ENCODE data around the gene ADAMTSL5. TPM values are rescaled to one million over a fixed set of nuclear protein-coding genes. Genes with fewer than 3 reads are reported as not detected.
A peak's percentile ranks its signal among the peaks of the same experiment; 100 is the strongest.
"Not testable (repeated sequence)": the region's sequence is repeated elsewhere in the genome, so short reads cannot be mapped to it uniquely, and the experiment has no call there.

ADAMTSL5 gene
- total RNA-seq, 1 donor from 2014 or later, result 6.4 TPM

DNA sequence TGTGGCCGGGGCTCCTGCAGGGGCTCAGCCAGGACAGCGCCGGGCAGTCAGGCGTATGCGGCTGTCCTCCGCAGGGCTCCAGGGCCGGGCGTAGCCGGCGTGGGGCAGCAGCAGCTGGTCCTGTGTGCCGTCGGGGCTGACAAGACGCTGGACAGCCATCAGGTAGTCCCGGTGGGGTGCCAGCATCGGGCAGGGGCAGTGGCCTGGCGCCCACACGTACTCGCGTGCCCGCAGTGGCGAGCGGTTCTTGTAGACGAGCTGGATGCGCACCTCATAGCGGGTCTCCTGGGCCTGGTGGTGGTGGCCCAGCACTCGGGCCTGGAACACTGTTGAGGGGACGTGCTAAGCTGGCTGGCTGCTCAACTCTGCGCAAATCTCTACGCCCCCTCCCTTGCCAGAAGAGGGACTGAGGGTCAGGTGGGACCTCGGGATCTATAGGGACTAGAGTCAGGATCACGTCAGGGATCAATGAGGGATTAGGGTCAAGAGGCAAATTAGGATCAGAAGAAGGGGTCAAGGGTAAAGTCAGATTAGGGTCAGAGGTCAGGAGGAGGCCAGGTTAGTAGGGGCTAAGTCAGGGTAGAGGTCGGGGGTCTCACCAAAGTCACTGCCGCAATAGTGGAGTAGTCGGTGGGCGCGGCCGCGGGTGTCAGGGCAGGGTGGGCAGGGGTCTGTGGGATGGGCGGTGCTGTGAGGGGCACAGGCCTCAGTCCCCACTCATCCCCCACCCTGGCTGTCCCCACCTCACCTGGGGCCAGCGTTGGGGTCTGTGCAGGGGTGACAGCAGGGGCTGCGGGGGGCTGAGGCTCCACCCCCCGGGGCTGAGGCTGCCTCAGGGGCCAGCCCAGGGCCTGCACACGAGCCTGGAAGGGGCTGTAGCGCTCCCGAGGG, 6.6 kb downstream of the ADAMTSL5 start:
- H3K9me3 Mint-ChIP-seq, result no peaks in the 10 kb centered on the region
- peaks cover 3% of the 10 kb centered on the region for H3K36me3 Mint-ChIP-seq (ENCODE audit: low read depth)
- peaks cover 6% of the 10 kb centered on the region for H3K27me3 Mint-ChIP-seq (ENCODE audit: low read depth)
- intact Hi-C loops (cut with micrococcal nuclease), result no loop called here
- peaks cover 12% of the 10 kb centered on the region for H3K4me1 Mint-ChIP-seq (ENCODE audit: low read depth)
- no peak overlapping the region for H3K27ac Mint-ChIP-seq
- no peak overlapping the region for H3K4me3 Mint-ChIP-seq (ENCODE audit: low read depth)
- DNase-seq (ENCODE audit: low spot score), result no peak

DNA sequence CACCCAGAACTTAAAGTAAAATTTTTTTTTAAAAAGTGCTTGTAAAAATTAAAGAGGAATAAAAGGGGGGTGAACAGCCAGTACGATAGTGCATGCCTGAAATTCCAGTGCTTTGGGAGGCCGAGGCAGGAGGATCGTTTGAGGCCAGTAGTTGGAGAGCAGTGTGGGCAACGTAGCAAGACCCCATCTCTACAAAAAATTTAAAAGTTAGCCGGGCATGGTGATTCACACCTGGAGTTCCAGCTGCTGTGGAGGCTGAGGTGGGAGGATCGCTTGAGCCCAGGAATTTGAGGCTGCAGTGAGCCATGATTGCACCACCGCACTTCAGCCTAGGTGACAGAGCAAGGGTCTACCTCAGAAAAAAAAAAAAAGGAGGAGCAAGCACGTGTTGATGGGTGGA, 7.8 kb downstream of the ADAMTSL5 start:
- H3K4me1 Mint-ChIP-seq (ENCODE audit: low read depth), result peaks cover 11% of the 10 kb centered on the region
- DNase-seq (ENCODE audit: low spot score), result no peak
- intact Hi-C loops (cut with micrococcal nuclease), result no loop called here
- H3K9me3 Mint-ChIP-seq, result no peaks in the 10 kb centered on the region
- H3K4me3 Mint-ChIP-seq (ENCODE audit: low read depth), result no peak overlapping the region
- H3K27me3 Mint-ChIP-seq (ENCODE audit: low read depth), result peaks cover 5% of the 10 kb centered on the region
- peaks cover 3% of the 10 kb centered on the region for H3K36me3 Mint-ChIP-seq (ENCODE audit: low read depth)
- H3K27ac Mint-ChIP-seq, result no peak overlapping the region

DNA sequence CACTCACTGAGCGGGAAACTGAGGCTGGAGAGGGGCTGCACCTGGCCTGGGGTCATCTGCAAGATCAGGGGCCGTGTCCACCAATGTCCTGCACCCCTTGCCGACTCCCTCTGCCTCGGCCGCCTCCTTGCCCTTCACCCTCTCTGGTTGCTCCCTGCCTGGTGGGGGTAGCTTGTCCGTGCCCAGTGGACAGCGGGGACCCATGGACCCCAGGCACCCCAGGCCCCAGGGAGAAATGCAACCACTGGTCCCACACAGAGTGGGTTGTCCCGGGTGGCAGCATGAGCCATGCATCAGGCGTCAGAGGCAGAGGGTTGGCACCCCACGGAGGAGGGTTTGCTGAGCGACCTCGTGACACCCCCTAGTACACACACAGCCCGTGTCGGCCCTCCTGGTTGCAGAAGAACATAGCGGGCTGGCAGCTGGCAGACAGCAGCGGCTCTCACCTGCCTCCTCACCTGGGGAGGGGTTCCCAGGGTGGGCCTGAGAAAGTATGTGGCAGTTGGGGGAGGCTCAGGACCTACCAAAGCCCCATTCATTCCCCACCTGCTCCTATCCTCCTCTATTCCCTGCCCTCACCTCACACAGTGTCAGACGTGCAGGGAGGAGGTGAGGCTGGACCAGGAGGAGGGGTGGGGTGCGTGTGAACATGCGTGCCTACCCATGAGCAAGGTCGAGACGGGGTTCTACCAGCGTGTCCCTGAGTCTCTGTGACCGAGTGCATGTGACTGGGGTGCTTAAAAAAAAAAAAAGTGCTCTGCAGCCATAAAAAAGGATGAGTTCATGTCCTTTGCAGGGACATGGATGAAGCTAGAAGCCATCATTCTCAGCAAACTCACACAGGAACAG, 8.7 kb downstream of the ADAMTSL5 start:
- Mint-ChIP-seq H3K36me3 (ENCODE audit: low read depth) (peaks cover 3% of the 10 kb centered on the region), H3K4me3 (ENCODE audit: low read depth) (no peak overlapping the region), H3K4me1 (ENCODE audit: low read depth) (peaks cover 9% of the 10 kb centered on the region), H3K9me3 (no peaks in the 10 kb centered on the region), H3K27me3 (ENCODE audit: low read depth) (peaks cover 2% of the 10 kb centered on the region), H3K27ac (no peak overlapping the region)
- no peak for DNase-seq (ENCODE audit: low spot score)
- intact Hi-C loops (cut with micrococcal nuclease), result no loop called here

- Mint-ChIP-seq H3K27me3 (ENCODE audit: low read depth) (peaks cover 2% of the 10 kb centered on the region), H3K4me3 (ENCODE audit: low read depth) (no peak overlapping the region)
- intact Hi-C loops (cut with micrococcal nuclease), result no loop called here
These were observed 9.5 kb downstream of the ADAMTSL5 start for GRCh38 chr19:1503089-1503924.

DNA sequence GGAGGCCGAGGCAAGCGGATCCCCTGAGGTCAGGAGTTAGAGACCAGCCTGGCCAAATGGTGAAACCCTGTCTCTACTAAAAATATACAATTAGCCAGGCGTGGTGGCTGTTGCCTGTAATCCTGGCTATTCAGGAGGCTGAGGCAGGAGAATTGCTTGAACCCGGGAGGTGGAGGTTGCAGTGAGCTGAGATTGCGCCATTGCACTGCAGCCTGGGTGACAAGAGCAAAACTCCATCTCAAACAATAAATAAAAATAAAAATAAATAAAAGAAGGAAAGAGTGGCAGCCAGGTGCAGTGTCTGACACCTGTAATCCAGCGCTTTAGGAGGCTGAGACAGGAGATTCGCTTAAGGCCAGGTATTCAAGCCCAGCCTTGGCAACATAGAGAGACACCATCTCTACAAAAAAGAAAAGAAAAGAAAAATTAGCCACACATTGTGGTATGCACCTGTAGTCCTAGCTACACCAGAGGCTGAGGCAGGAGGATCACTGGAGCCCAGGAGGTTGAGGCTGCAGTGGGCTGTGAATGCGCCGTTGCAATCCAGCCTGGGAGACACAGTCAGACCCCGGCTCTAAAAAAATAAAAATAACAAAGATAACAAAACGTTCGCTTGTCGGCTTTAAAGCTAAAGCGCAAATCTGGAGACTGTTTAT, 10.3 kb downstream of the ADAMTSL5 start:
- Mint-ChIP-seq H3K27ac (no peak overlapping the region), H3K36me3 (ENCODE audit: low read depth) (no peaks in the 10 kb centered on the region), H3K9me3 (no peaks in the 10 kb centered on the region), H3K4me3 (ENCODE audit: low read depth) (no peak overlapping the region), H3K27me3 (ENCODE audit: low read depth) (peaks cover 2% of the 10 kb centered on the region), H3K4me1 (ENCODE audit: low read depth) (peaks cover 4% of the 10 kb centered on the region)
- intact Hi-C loops (cut with micrococcal nuclease), result no loop called here
- DNase-seq (ENCODE audit: low spot score), result no peak

More at GRCh38 chr19:1503089-1503924, 9.5 kb downstream of the ADAMTSL5 start:
- Mint-ChIP-seq H3K9me3 (no peaks in the 10 kb centered on the region), H3K4me1 (ENCODE audit: low read depth) (peaks cover 9% of the 10 kb centered on the region), H3K27ac (no peak overlapping the region), H3K36me3 (ENCODE audit: low read depth) (peaks cover 3% of the 10 kb centered on the region)
- peak; percentile 53 for DNase-seq (ENCODE audit: low spot score)

- peaks cover 2% of the 10 kb centered on the region for H3K4me1 Mint-ChIP-seq (ENCODE audit: low read depth)
- H3K9me3 Mint-ChIP-seq, result no peaks in the 10 kb centered on the region
- H3K27me3 Mint-ChIP-seq (ENCODE audit: low read depth), result peaks cover 2% of the 10 kb centered on the region
- no peak for DNase-seq (ENCODE audit: low spot score)
- intact Hi-C loops (cut with micrococcal nuclease), result no loop called here
- H3K27ac Mint-ChIP-seq, result no peak overlapping the region
- no peak overlapping the region for H3K4me3 Mint-ChIP-seq (ENCODE audit: low read depth)
- no peaks in the 10 kb centered on the region for H3K36me3 Mint-ChIP-seq (ENCODE audit: low read depth)
These were observed 11.6 kb downstream of the ADAMTSL5 start for GRCh38 chr19:1501200-1501595.

- DNase-seq (ENCODE audit: low spot score); H3K9me3 Mint-ChIP-seq; H3K4me1 Mint-ChIP-seq (ENCODE audit: low read depth); H3K27ac Mint-ChIP-seq; intact Hi-C loops (cut with micrococcal nuclease); H3K36me3 Mint-ChIP-seq (ENCODE audit: low read depth); H3K27me3 Mint-ChIP-seq (ENCODE audit: low read depth); H3K4me3 Mint-ChIP-seq (ENCODE audit: low read depth): not testable (repeated sequence)
These were observed 13.6 kb downstream of the ADAMTSL5 start for GRCh38 chr19:1499231-1499630.

DNA sequence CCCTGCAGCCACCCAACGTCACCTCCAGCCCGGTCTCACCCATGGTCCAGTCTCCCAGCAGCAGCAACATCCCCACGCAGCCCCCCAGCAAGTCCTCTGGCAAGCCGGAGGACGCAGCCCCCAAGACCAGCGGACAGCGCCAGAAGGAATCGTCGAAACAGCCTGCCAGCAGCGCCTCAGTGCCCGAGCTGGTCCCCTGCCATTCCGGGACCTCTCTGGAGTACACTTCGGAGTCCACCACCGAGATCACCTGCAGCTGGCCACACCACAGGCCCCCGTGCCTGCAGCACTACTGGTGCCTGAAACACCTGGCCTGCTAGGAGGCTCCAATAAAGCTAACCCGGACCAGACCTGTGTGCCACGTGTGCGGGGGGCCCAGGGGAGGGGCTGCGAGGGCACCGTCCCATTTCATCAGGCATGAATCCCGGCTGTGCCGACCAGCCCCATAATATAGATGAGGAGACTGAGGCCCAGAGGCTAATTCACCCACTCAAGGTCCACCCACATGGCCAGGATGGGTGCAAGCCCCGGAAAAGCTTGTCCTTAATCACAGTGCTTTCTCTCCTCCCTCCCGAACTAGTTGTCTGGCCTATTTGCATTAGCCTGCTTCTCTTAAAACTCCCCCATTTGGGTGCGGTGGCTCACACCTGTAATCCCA, 15.1 kb downstream of the ADAMTSL5 start:
- no peaks in the 10 kb centered on the region for H3K36me3 Mint-ChIP-seq (ENCODE audit: low read depth)
- H3K4me1 Mint-ChIP-seq (ENCODE audit: low read depth), result no peaks in the 10 kb centered on the region
- no peaks in the 10 kb centered on the region for H3K9me3 Mint-ChIP-seq
- H3K4me3 Mint-ChIP-seq (ENCODE audit: low read depth), result no peak overlapping the region
- no peaks in the 10 kb centered on the region for H3K27me3 Mint-ChIP-seq (ENCODE audit: low read depth)
- intact Hi-C loops (cut with micrococcal nuclease), result no loop called here
- DNase-seq (ENCODE audit: low spot score), result no peak
- no peak overlapping the region for H3K27ac Mint-ChIP-seq

DNA sequence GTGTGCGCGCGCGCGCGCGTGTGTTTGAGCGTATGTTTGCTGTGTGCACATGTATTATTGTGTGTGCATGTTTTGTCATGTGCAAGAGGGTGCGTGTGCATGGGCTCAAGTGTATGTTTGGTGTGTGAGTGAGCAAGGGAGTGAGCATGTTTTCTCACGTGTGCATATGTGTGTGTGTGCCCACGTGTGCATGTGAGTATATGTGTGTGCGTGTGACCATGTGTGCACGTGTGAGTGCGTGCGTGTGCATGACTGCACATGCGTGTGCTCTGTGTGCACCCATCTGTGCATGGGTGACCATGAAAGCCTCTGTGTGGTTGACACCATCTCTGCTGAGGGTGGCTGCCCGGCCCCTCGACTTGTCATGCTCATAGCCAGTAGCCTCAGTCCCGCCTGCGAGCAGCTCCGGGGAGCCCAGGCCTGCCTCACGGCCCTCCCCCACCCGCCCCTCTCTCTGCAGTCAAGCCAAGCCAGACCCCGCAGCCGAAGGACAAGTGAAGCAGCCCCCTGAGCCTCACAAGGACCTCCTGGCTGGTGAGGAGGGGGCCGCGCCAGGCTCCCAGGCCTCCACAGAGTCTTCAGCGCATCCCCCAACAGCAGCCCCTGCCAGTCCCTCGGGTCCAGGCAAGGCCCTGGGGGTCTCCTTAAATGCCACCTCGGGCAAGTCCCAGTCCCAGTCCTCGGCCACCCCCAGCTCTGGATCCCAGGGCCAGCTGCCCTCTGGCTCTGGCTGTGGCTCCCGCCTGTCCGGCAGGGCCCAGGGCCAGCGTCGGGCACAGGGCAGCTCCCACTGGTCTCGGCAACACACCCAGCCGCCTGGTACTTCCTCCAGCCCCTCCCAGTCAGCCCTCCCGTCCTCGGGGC, 15.9 kb downstream of the ADAMTSL5 start:
- Mint-ChIP-seq H3K27me3 (ENCODE audit: low read depth) (peaks cover 5% of the 10 kb centered on the region), H3K4me3 (ENCODE audit: low read depth) (no peak overlapping the region), H3K27ac (no peak overlapping the region), H3K4me1 (ENCODE audit: low read depth) (peaks cover under 1% of the 10 kb centered on the region), H3K36me3 (ENCODE audit: low read depth) (no peaks in the 10 kb centered on the region), H3K9me3 (no peaks in the 10 kb centered on the region)
- no peak for DNase-seq (ENCODE audit: low spot score)
- intact Hi-C loops (cut with micrococcal nuclease), result no loop called here

DNA sequence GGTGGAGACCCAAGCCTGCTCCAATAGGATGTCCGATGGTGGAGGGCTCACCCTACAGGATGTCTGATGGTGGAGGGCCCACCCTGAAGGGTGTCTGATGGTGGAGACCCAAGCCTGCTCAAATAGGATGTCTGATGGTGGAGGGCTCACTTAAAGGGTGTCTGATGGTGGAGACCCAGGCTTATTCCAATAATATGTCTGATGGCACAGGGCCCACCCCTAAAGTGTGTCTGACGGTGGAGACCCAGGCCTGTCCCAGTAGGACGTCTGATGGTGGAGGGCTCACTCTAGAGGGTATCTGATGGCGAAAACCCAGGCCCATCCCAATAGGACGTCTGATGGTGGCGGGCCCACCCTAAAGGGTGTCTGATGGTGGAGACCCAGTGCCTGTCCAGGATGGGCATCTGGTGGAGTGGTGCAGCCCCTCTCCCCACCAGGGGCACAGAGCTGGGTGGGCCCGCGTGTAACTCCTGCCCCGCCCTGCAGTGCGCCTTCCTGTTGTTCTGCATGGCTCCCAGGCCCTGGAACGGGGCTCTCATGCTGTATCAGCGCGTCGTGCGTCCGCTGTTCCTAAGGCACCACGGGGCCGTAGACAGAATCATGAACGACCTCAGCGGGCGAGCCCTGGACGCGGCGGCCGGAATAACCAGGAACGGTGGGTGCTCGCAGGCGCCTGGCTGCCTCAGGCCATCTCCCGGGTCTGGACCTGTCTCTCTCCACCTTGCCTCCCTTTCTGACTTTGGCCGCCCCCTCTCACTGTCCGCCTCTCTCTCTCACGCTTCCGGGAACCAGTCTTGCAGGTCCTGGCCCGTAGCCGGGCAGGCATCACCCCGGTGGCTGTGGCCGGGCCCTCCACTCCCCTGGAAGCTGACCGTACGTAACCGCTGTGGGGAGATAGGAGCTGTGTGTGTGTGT, 16.8 kb downstream of the ADAMTSL5 start:
- Mint-ChIP-seq H3K27me3 (ENCODE audit: low read depth) (peaks cover 9% of the 10 kb centered on the region), H3K9me3 (no peaks in the 10 kb centered on the region), H3K36me3 (ENCODE audit: low read depth) (no peaks in the 10 kb centered on the region), H3K4me3 (ENCODE audit: low read depth) (no peak overlapping the region), H3K4me1 (ENCODE audit: low read depth) (peaks cover 5% of the 10 kb centered on the region), H3K27ac (no peak overlapping the region)
- intact Hi-C loops (cut with micrococcal nuclease), result no loop called here
- DNase-seq (ENCODE audit: low spot score), result no peak

All from activated T-helper 2 cell treated with anti-CD3 and anti-CD28 coated beads, Interferon-gamma antibody, Interleukin-2, Interleukin-4, amounts not matched to agents 10 μg/mL and 5 μg/mL and 100 μg/mL, durations not matched to agents 14 hours and 24 hours and 36 hours (primary cell).